ENCODE data around the gene COBL.

Gene COBL

DNA sequence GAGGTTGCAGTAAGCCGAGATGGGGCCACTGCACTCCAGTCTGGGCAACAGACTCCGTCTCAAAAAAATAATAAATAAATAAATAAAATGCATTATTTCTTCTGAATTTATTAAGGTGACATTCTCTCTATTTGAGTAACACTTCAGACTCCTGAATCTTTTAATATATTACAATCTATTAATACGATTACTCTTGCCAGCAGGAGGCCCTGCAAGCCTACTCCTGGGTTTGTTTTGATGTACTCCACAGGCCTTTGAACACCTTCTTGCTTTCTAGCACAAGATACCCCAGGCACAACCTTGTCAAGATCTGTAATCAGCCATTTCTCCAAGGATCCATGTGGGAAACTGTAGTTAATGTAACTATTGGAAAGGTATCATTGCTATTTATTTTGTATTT, 63.5 kb downstream of the COBL start:
- DNase-seq (ENCODE audit: low read depth): no peak

DNA sequence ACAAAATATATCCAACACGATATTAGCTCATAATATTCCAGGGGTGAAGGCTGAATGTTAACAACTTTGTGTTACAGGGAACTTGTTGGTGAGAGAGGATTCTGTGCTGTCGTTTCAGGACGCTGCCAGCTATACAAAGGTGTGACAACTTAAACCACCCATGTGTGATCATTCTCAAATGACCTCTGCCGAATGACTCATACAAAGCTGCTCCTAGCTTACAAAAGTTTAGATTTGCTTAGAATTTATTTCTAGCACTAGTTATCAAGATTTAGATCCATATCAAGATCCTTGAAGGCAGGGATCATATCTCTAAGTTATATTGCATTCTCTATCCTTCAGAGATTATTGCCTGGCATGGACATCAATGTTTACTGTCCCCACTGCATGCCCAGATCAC, 65.3 kb downstream of the COBL start:
- DNase-seq (ENCODE audit: low read depth): no peak

DNA sequence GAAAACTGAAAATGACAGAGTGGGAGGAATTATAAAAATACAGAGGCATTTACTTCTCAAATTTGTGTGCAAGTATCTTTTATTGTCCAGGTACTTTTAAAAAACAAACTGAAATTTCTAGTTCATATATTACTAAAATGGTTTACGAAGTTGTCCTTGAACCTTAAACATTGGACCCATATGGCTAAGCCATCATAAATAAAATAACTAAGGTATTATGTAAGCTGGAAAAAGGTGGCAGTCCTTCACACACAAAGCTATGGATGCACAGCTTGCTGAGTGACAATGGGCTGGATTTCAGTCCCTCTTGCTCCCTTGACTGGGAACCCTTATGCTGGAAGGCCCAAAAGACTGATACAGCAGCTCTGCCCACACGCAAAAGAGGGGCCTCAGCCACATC, 66.1 kb downstream of the COBL start:
- no peak for DNase-seq (ENCODE audit: low read depth)

DNA sequence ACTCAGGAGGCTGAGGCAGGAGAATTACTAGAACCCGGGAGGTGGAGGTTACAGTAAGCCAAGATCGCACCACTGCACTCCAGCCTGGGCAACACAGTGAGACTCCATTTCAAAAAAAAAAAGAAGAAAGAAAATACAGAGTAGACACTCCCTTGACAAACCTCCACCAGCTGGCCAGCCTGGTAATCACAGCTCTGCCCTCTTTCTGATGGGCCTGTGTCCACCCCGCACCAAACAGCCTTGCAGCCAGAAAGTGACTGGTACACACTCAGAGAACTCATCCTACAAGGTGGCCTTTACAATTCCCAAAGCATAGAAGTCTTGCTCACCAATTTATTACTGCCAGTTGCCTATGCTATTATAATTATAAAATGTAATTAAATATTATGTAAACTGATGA, 66.6 kb downstream of the COBL start:
- no peak for DNase-seq (ENCODE audit: low read depth)

DNA sequence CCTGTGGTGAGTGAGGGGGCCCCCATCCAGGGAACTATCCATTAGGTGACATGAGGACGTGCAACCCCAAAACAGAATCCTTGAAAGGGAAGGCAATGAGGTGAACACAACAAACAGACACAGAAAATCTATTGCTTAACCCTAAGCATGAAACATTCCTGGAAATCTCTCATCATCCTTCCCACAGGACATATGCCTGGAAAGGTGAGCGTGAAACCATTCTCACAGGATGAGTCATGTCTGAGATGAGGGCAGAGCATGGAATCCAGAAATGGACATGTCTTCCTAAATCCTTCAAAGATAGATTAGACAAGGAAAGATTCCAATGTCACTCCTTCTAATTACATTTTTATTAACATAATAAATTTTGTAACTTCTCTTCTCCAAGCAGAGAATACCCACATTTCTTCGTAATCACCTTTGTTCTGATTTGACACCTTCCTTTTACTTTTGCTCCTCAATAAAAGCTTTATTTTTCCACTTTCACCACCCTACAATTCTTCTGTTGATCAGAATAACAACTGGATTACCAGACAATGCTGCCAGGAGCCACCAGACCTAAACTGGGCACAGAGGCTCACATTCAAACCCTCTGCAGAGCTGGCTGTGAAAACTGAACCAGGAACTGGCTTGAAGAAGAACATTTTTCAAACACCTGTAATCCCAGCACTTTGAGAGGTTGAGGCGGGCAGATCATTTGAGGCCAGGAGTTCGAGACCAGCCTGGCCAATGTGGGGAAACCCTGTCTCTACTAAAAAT, 67.2 kb downstream of the COBL start:
- no peak for DNase-seq (ENCODE audit: low read depth)

DNA sequence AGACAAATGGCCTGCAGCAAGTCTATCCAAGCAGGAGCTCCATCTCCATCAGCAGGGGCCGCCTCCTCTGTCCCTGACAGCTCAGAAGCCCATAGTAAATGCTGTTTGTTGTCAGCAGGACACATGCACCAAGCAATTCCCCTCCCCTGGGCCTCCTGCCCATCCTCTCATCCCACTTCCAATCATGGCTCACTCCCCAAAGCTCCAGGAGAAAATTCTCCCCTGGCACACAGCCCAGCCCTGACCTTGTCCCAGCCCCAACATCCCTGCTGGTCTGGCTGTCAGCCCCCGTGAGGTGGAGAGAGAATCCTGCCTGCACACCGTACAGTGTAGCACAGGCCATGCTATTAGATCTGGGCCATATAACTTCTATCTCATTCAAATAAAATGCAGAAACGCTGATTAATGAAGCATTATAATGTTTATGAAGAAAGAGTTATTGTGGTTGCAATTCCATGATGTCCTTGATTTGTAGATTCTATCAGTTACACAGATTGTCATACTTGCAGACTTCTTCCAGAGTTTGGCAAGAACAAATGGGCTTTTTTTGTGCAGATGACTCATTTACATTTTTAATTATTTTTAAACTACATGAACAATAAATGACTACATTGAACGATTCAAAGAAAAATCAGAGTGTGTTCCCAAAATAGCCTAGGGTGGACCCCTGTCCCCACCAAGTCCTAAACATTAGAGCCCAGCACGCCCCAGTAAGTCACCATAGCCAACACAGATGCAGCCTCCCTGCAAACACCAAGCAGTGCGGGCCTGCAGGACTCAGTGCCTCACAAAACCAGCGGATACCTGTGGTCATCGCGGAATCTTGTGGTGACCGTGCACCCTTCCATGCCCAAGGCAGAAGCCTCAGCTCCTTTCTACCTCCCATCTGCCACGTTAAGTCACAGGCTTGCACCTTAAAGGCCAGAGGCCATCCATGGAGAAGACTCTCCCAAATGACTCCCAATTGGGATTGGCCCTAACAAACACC, 70.1 kb downstream of the COBL start:
- DNase-seq (ENCODE audit: low read depth): no peak

DNA sequence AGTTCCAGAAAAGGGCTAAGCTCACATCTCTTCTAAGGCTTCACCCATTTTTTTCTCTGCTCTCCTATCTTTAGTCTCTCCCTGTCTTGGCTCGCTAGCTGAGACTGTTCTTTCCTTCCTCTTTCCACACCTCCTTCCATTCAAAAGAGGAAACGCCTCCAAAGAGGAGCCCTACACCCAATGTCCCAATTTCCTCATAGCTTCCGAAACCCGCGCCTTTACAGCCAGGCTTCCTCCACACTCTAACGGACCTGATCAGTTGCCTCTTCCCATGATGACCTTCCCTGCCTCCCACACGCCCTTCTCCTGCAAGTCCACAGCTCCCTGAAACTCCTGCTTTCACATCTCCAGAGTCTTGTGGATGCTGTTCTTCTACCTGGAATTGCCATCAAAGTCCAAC, 71.7 kb downstream of the COBL start:
- no peak for DNase-seq (ENCODE audit: low read depth)

DNA sequence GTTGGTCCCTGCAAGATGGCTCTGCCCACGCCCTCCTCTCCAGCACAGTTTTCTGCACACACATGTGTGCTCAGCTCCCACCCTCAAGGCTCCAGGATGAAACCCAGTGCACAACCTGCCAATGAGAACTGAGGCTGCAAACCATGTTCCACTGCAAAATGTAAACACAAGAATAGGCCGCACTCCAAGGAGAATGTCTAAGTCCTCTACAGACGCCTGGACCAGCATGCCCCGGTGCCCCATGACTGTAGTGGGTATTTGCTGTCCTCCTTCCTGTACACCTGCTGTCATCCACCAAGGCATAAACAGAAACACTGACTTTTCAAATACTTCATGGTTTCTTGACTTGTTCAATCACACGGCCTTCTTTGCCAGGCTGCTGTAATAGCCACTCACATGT, 72.6 kb downstream of the COBL start:
- no peak for DNase-seq (ENCODE audit: low read depth)

DNA sequence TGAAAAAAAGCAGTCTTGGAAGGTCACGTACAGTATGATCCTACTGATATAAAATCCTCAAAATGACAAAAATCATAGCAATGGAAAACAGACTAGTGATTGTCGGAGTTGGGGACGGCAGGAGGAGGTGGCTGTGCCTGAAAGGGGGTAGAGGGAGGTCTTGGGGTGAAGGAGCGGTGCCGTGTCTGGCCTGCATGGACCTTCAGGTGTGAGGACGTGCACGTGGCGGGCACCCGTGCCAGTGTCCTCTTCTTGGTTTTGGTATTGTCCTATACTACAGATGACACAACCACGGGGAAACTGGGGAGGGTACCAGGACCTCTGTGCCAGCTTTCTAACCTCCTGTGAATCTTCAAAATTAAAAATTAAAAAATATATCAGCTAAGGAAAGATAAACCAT, 73.0 kb downstream of the COBL start:
- DNase-seq (ENCODE audit: low read depth): no peak

DNA sequence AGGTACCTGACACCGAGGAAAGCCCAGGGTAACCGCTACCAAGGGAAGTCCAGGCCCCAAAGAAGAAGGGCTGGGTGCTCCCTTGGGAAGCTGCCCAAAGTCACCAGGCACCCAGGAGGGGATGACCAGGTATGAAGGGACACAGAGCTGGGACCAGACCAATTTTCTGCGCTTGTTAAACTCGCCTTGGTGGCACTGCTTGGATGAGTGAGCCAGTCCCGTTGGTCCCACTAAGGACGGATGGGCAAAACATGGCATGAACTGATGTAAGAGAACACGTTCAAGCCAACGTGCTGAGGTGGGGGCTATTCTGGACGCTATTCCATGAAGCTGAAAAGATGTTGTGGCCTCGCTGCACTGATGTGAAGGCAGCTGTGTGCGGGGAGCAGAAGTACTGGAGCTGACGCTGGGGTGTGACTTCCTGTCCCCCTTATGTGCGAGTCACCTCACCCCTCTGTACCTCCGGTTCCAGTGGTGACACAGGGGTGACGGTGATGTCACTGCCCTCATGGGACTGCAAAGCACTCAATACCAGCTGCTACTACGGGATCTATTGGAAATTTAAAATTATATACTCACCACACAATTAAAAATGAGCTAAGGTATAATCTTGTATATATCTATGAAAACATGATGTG, 73.6 kb downstream of the COBL start:
- DNase-seq (ENCODE audit: low read depth): no peak

DNA sequence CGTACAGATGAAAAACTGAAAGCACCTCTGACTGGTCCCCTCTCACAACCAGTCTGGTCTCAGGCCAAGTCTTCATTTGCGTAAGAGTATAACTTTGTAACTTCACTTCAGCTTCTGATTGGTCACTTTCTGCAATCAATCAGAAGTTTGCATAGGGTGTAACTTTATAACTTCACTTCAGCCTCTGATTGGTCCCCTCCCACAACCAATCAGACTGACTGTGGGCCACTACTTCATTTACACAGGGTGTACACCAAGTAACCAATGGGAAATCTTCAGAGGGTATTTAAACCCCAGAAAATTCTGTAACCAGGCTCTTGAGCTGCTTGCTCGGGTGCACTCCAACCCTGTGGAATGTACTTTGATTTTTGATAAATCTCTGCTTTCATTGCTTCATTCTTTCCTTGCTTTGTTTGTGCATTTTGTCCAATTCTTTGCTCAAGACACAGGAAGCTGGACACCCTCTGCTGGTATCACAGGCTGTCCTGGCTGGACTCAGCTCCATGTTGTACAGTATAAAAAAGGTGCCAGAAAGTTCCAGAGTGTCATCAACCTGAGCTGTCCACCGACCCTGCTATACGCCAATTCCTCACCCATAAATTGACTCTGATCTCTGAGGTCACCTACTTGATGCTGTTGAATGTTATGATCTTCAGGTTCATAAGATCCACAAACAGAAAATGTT, 74.5 kb downstream of the COBL start:
- no peak for DNase-seq (ENCODE audit: low read depth)

DNA sequence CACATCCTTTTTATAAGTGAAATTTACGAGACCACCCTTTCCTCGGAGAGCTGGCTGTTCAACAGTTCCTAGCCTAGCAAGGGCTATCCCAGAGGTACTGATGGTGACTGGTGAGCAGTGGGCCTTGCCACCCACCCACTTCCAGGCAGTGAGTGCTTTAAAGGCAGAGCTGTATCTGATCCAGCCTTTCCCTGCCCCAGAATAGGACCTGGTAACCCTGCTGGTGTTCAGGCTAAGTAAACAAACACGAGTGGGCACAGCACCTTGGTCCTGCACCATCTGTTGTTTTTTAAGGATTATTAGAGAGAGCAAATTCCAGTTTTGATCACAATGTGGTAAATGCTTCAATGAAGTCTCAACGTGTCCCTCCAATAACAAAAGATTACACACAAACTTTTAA, 75.7 kb downstream of the COBL start:
- DNase-seq (ENCODE audit: low read depth): no peak

DNA sequence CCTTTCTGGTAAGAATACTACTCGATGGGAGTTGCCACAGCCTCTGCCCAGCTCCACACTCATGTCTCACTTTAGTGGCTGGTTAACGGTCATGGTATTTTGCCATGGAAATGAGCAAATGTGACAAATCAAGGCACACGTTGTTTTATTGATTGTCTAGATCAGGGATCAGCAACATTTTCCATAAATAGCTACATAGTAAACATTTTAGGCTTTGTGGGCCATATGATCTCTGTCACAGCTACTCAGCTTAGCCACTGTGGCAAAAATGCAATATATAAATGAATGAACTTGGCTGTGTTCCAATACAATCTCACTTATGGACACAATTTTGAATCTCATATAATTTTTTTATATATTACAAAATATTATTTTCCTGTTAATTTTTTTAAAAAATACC, 76.9 kb downstream of the COBL start:
- no peak for DNase-seq (ENCODE audit: low read depth)

DNA sequence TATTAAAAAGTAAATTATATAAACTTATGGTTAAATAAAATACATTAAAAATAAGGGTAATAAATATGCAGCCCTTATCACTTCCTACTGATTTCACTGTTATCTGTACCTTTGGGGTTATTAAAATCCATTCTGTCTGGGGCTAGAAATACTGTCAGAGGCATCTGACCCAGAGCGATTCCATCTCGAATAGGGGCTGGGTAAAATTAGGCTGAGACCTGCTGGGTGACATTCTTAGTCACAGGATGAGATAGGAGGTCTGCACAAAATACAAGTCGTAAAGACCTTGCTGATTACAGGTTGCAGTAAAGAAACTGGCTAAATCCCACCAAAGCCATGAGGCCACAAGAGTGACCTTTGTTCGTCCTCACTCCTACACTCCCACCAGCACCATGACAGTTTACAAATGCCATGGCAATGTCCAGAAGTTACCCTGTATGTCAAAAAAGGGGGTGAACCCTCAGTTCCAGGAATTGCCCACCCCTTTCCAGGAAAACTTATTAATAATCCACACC, 77.6 kb downstream of the COBL start:
- no peak for DNase-seq (ENCODE audit: low read depth)

DNA sequence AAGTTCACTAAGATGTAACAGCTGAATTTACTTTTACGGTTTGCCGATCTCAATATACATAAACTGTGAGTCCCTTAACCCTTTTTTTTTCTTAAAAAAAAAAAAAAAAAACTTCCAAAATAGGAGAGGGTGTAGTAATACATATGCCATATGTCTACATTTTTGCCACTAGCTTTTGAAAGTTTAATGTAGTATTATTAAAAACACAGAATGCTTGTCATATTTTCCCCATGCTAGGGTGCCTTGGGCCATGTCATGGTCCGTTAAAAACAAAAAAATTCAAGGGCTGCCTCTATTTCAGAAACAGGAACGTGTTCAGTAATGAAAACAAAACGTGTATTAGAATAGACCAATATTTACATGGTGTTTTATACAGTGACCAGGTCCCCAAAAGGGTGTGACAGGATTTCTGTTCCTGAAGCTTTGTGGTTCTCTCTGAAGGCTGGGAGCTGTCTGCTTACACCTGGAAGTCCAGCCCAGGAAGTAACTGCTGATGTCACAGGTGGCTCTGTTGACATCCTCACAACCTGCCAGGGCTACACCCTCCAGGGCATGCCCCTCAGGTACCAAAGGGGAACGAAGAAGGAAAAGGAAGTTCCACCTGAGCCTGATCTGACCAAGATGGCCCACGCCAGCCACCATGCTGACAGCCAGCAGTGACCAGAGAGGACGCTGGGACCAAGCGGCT, 79.0 kb downstream of the COBL start:
- DNase-seq (ENCODE audit: low read depth): no peak

DNA sequence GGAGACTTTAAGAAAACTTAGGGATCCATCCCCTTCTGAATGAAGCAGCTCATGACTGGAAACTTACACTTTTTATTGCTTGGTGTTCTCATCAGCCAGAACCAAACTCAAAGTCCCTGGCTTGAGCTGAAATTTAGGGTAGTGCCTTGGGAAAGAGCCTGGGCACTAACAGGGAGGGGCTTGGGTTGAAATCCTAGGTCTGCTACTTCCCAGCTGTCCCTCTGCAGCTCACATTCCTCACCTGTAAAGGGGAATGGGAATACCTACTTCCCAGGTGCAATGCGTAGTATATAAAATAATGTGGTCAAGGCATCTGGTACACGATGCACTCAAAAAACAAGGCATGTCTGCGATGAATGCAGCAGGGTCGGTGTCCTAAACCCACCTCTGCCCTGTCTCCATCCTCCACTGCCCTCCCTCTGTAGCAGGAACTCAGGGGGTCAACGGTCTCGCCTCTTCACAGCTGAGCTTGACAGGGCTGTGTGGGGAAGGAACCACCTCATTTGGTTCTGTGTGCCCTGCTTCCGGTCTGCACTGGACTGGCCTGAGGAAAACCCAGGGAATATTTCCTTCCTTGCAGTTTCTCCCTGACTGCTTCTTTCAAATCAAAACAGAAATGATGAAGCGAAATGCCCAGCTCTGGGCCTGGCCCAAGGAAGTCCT, 80.0 kb downstream of the COBL start:
- DNase-seq (ENCODE audit: low read depth): no peak

DNA sequence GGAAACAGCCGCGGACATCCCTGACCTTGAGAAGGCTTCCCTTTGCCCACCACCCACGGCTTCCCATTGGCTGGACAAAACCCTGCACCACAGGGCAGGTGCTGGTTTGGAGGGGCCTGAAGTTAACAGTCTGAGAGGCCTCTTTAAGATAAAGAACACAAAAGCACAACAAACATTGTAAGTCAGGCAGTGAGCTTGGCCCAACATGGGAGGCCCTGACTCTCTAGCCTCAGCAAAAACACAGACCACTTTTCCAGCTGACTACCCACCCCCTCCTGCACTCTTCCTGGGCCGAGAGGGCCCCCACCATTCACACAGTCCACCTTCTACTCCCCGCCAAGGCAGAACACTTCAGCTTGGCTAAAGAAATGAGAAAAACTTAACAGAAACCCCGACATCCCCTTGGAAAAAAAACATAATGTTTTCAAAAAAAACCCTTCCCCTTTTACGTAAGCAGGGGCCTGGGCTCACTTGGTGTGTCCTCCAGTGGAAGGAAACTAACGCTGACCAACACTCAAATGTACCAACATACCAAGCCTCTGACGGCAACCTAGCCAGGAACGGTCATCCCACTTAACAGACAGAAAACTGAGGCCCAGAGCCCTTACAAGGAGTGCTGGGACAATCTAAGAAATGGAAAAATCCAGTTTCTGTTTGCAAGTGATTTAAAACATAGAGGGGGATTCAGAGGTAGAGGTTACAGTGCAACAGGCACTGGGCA, 80.9 kb downstream of the COBL start:
- no peak for DNase-seq (ENCODE audit: low read depth)

DNA sequence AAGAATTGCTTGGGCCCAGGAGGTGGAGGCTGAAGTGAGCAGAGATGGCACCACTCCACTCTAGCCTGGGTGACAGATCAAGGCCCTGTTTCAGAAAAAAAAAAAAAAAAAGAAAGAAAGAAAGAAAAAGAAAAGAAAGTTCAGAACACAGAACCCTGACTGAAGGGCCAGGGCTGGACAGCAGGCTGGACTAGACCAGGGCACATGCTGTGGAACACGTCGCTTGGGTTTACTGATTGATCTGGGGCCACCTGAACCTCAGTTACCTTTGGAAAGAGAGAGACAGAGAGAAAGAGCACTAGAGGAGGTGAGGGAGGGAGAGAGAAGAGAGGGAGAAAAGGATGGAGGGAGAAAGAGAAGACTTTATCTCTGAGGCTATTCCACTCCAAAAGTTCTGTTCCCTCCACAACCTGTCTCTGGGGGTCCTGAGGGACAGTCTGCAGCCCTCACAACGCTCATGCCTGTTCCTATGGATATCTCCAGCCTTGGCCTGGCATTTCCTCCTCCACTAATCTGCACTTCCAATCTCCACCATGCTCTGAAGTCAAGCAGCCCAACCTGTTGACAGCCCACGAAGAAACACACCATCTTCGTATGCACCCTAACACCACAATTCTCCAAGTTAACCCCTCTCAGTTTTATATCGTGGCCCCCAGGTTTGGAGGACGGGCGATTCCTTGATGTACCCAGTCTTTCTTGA, 81.8 kb downstream of the COBL start:
- DNase-seq (ENCODE audit: low read depth): no peak

DNA sequence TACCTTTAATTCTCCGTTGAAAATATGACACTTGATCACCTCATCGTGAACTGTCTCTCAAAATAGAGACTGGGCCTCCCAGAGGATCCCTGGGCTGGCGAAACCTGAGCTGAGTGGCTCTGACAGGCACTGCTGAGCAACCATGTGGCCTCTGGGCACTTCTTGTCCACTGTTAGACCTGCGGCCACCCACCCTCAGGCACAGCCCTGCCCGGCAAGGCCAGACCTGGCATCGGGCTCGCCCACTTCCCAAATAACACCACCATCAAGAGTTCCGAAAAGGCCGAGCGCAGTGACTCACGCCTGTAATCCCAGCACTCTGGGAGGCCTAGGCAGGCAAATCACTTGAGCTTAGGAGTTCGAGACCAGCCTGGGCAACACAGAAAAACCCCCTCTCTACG, 82.5 kb downstream of the COBL start:
- no peak for DNase-seq (ENCODE audit: low read depth)

DNA sequence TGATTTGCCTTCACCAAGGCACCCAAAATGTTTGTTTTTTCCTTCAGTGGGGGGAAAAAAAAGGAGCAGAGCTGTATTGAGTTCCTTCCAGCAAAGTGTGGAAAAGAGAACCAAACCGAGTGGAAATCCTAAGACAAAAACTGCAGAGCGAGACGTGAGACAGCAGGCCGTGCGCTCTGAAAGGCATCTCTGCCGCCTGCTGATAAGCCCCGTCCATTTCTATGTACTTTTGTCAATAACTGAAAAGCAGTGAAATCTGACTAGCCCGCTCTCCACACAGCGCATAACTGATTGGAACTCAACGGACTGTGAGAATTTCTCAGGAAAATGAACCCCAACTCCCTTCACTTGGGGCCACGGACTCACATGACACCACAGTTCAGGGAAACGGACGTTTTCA, 83.2 kb downstream of the COBL start:
- DNase-seq (ENCODE audit: low read depth): no peak
